HTR-8/SVneo (cell line): ENCODE results near the gene PAXIP1.
"Not testable (repeated sequence)": the region's sequence is repeated elsewhere in the genome, so short reads cannot be mapped to it uniquely, and the experiment has no call there.

Experiments used
- DNase-seq: peaks from one replicate; pipeline ENCODE4 v3.0.0; 2011; ENCODE audit warnings: low spot score, mixed read lengths; ENCODE audit not compliant: insufficient read length
- FAIRE-seq: peaks from 2 replicates; lab custom pipeline; 2011; peaks lifted over from hg19 to GRCh38; lab: Jason Lieb, UNC

PAXIP1 gene

DNA sequence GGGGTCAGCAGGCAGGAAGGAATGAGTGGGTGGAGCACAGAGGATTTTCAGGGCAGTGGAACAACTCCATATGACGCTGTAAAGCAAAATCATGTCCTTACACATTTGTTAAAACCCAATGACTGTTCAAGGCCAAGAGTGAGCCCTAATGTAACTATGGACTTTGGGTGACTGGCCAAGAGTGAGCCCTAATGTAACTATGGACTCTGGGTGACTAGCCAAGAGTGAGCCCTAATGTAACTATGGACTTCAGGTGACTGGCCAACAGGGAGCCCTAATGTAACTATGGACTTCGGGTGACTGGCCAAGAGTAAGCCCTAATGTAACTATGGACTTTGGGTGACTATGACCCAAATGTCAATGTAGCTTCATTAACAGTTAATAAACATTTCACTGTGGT is 52.0 kb downstream of the PAXIP1 start:
- no peak for FAIRE-seq
- DNase-seq: no peak

DNA sequence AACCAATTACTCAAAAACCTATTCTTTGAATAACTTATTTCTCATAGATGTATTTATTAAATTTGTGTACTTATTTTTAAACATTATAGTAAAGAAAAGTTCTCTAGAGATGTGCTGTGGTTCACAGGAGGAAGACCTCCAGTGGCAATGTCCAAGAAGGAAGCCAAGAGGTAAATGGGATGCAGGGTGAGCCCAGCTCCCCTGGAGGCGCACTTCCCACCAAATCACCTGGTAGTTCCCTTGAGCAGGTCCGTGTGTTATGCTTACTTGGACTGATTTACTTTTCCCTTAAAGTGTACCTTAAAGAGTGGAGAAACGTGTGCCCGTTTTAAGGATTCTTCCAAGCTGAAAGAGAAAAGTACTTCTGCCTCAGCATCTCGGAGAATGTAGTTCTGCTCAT is 55.3 kb downstream of the PAXIP1 start:
- DNase-seq (no peak), FAIRE-seq (no peak)

GRCh38 chr7:154946166-154946565 is 56.8 kb downstream of the PAXIP1 start:
- DNase-seq (no peak), FAIRE-seq (no peak)

GRCh38 chr7:154943906-154944305 is 59.0 kb downstream of the PAXIP1 start:
- FAIRE-seq: no peak
- DNase-seq: no peak

- no peak for FAIRE-seq
- no peak for DNase-seq
These were observed 60.2 kb downstream of the PAXIP1 start for GRCh38 chr7:154942691-154943090.

- FAIRE-seq (no peak), DNase-seq (no peak)
These were observed 65.1 kb downstream of the PAXIP1 start for GRCh38 chr7:154937837-154938236.

DNA sequence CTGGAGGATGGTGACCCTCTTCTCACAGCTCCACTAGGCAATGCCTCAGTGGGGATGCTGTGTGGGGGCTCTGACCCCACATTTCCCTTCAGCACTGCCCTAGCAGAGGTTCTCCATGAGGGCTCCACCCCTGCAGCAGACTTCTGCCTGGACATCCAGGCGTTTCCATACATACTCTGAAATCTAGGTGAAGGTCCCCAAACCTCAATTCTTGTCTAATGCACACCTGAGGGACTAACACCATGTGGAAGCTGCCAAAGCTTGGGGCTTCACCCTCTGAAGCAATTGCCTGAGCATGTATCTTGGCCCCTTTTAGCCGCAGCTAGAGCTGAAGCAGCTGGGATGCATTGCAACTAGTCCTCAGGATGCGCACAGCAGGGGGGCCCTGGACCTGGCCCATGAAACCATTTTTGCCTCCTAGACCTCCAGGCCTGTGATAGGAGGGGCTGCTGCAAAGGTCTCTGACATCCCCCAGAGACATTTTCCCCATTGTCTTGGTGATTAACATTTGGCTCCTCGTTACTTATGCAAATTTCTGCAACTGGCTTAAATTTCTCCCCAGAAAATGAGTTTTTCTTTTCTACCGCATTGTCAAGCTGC is 68.5 kb downstream of the PAXIP1 start:
- not testable (repeated sequence) for FAIRE-seq, DNase-seq

DNA sequence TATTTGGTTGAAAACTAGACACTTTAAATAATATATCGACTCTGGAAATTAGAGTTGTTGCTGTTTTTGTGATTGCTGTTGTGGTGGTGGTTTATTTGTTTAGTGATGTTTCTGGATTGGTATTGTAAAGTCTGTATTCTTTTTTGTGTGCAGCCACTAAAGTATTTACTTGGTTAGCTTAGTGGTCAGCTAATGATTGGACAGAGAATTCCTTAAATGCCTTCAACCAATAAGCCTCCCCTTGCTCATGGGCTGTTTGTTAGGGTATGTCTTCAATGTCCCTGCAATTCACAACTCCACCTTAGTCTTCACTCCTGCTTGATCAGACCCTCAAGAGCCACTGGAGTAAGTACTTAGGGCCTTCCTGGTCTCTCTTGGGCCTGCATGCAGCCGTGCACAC is 71.0 kb downstream of the PAXIP1 start:
- FAIRE-seq (no peak), DNase-seq (no peak)

- peak; percentile 7 for DNase-seq
These were observed 73.8 kb downstream of the PAXIP1 start for GRCh38 chr7:154929006-154929726.

DNA sequence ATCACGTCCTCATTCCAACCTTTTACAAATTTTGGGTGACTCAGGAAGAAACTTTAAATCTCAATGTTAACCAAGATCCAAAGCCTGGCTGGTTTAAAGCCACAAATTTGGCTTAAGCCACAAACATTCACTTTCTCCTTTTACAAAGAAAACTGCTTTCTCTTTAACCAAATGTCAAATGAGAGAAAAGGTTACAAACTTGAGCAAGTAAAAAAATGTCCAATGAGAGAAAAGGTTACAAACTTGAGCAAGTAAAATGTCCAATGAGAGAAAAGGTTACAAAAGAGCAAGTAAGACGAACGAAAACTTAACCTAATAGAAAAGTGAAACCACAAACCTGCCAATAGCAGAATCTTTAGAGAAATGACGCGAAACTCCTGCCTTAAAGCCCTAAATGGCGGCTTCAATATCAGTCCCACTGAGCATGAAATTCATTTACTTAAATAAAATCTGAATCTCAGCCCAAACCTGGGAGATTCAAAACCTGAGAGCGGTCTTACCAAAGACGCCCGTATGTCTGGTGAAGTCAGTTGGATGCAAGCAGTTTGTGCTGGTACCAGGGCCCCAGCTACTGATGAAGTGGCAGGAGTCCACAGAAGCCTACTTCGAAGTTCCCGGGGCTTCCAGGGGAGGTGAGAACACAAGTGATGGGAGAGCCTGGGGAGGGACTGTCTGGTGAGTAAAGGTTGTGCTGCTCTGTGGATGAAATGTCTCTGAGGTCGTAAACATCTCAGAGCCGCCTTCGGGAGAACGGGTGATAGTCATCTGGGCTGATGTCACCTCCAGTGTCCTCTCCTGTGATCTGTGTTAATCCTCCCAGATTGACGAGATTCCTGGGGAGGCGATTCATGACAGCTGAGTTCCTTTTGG is 74.6 kb downstream of the PAXIP1 start:
- FAIRE-seq (no peak), DNase-seq (peak; percentile 71)

More at GRCh38 chr7:154929006-154929726, 73.8 kb downstream of the PAXIP1 start:
- no peak for FAIRE-seq

- FAIRE-seq: no peak
- DNase-seq: peak; percentile 35
These were observed 75.2 kb downstream of the PAXIP1 start for GRCh38 chr7:154927624-154928125.

- FAIRE-seq, DNase-seq: not testable (repeated sequence)
These were observed 80.5 kb downstream of the PAXIP1 start for GRCh38 chr7:154922472-154922871.

DNA sequence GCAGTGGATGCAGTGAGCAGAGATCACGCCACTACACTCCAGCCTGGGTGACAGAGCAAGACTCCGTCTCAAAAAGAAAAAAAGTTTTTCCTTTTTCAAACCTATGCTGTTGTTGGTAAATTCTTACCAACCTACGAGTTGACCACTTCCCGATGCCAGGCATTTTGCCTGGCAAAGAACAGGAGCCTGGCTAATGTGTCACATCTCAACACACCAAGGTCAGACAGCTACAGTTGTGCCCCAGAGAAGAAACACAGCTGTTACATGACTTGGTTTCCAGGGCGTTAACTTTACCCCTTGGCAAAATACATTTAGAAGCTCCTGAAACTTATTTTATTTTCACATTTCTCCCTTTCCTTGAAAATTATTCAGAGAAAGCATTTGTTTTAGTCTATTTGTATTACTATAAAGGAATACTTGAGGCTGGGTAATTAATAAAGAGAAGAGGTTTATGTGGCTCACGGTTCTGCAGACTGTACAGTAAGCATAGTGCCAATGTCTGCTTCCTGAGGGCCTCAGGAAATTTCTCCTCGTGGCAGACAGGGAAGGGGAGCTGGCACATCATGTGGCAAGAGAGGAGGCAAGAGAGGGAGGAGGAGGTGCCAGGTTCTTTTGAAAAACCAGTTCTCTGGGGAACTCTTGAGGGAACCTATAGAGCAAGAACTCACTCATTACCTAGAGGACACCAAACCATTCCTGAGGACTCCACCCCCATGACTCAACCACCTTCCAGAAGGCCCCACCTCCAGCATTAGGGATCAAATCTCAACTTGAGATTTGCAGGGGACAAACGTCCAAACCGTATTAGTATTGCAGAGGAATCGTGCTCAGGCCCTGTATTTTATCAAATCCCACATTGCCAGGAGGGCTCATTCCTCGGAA is 83.3 kb downstream of the PAXIP1 start:
- FAIRE-seq: no peak
- DNase-seq: no peak

DNA sequence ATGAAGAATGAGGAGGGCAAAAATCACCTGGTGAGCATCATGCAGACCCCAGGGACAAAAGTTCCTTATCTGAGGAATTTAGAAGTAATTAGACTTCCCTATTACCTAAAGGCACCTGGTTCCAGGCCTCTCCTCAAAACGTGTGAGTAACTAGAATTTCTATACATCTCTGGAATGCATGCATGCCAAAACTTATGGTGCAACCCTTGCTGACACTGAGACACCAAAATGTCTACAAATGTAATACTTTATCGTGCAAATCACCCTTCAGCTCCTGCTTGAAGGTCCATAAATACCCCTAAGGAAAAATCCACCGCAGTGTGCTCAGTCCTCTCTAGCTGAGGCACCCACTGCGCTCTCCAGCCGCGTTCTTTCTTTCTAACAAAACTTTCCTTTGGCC is 84.2 kb downstream of the PAXIP1 start:
- DNase-seq: no peak
- FAIRE-seq: no peak

- DNase-seq (no peak), FAIRE-seq (no peak)
These were observed 84.7 kb downstream of the PAXIP1 start for GRCh38 chr7:154918266-154918665.

GRCh38 chr7:154917808-154918160 is 85.1 kb downstream of the PAXIP1 start:
- FAIRE-seq (no peak), DNase-seq (no peak)

DNA sequence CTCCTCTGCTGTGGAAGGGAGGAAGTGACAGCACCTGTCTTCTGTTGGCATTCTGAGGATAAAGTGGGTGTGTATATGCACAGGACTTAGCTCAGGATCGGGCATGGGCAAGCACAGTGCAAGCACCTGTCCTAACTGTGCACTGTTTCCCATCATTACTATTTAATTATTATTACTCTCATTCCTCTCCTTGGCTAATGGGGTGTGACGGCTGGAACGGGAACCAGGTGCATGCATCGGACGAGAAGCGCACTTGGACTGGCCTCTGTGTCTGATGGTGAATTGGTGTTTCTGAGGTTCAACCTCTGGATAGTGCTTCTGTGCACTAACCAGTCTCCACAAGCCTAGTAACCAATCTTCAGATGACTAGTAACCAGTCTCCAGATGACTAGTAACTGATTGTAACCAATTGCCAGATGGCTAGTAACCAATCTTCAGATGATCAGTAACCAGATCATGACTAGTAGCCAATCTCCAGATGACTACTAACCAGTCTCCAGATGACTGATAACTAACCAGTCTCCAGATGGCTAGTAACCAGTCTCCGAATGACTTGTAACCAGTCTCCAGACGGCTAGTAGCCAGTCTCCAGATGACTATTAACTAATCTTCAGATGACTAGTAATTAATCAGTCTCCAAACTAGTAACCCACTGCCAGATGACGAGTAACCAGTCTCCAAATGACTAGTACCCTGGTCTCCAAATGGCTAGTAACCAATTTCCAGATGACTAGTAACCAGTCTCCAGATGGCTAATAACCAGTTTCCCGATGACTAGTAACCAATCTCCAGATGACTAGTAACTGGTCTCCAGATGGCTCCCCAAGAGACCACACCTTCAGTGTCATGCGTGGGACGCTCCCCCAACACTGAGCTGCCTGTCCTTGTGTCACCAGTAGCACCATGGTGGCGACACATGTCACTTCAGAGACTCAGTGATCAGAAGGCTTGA is 85.8 kb downstream of the PAXIP1 start:
- DNase-seq (no peak), FAIRE-seq (no peak)

- FAIRE-seq (no peak), DNase-seq (no peak)
These were observed 86.5 kb downstream of the PAXIP1 start for GRCh38 chr7:154916381-154916780.

GRCh38 chr7:154915600-154915999 is 87.3 kb downstream of the PAXIP1 start:
- FAIRE-seq: no peak
- no peak for DNase-seq
